Activated naive CD4-positive, alpha-beta T cell treated with anti-CD3 and anti-CD28 coated beads, Interleukin-2, amount 50 U/mL, for 72 hours (primary cell): ENCODE data around the gene TMEFF2. TPM values are rescaled to one million over a fixed set of nuclear protein-coding genes. Genes with fewer than 3 reads are reported as not detected.

Source experiments
- ATAC-seq, 2 donors: fragments of 150-1000 bp; cut with Tn5 transposase; 2 replicates each; pipeline ENCODE4 v1.10.0; 2021; ENCODE audit warnings: mild to moderate bottlenecking in 2 of 2, moderate library complexity in 2 of 2
- DNase-seq, 2 donors: peaks; one replicate each; pipeline ENCODE4 v3.0.0; 2021 to 2022; ENCODE audit warnings: low spot score in 2 of 2
- H3K27ac Mint-ChIP-seq, 2 donors: one replicate each; pipeline ENCODE4 v1.8.0; 2022; ENCODE audit warnings: mild to moderate bottlenecking in 2 of 2, mixed read lengths in 2 of 2
- H3K36me3 Mint-ChIP-seq, 2 donors: one replicate each; pipeline ENCODE4 v1.8.0; 2022; ENCODE audit warnings: mixed read lengths in 2 of 2
- H3K9me3 Mint-ChIP-seq, 2 donors: one replicate each; pipeline ENCODE4 v1.8.0; 2022; ENCODE audit warnings: mixed read lengths in 2 of 2
- total RNA-seq, 2 donors: library from RNA; stranded (reverse); gene quantifications; one replicate each; pipeline ENCODE4 v1.2.3, GENCODE V29; 2022

TMEFF2 gene
- total RNA-seq, 2 donors from 2014 or later: not detected

DNA sequence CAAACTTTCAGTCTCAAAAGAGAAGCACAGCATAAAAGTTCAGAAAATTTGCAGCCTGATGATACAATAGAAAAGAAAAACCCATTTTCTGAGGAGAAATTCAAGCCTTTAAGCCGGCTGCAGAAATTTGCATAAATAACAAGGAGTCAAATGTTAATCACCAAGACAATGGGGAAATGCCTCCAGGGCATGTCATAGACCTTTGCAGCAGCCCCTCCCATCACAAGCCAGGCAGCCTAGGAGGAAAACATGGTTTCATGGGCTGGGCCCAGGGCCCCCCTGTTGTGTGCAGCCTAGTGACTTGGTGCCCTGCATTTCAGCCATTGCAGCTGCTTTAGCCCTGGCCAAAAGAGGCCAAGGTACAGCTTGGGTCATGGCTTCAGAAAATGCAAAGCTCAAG lies 293.7 kb downstream of the TMEFF2 start:
- no peak for ATAC-seq
- no peaks in the 10 kb centered on the region for H3K36me3 Mint-ChIP-seq
- H3K27ac Mint-ChIP-seq: no peak overlapping the region
- DNase-seq: no peak
- H3K9me3 Mint-ChIP-seq: no peaks in the 10 kb centered on the region

DNA sequence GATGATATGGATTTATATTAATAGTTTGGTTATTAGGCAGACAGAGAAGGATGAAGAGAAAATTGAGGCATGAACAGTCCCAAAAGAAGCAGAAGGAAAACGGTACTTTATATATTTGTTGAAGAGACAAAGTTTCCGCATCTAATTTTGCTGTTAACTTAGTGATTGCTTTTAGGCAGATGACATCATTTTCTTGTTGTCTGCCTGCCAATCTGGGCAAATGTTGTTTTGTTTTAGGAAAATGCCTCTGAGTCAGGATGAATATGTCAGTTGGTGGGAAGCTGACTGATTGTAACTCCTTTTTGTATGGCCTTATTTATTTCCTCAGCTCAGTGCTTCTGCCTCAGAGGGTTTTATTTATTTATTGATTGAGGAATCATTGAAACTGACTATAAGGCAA lies 295.3 kb downstream of the TMEFF2 start:
- Mint-ChIP-seq H3K36me3 (no peaks in the 10 kb centered on the region), H3K27ac (no peak overlapping the region), H3K9me3 (no peaks in the 10 kb centered on the region)
- no peak for DNase-seq
- ATAC-seq: no peak
